ENCODE data around the gene GCC1.
"Not testable (repeated sequence)": the region's sequence is repeated elsewhere in the genome, so short reads cannot be mapped to it uniquely, and the experiment has no call there.

GCC1 gene

GRCh38 chr7:127588697-127589482 is 3.5 kb upstream of the GCC1 start:
- no peak for DNase-seq

GRCh38 chr7:127588019-127588696 is 2.8 kb upstream of the GCC1 start, which contains the start of gene ARF5:
Gene ARF5 (plus strand): TSS chr7:127588411. CDS start chr7:127588499, 88 bp downstream.
- DNase-seq, result peak; percentile 82

GRCh38 chr7:127587663-127588018 is 2.2 kb upstream of the GCC1 start:
- no peak for DNase-seq

- DNase-seq, result no peak
These were observed 950 bp upstream of the GCC1 start for GRCh38 chr7:127586346-127586745.

GRCh38 chr7:127584648-127585043 is 750 bp downstream of the GCC1 start:
- no peak for DNase-seq

- no peak for DNase-seq
These were observed 3.0 kb downstream of the GCC1 start for GRCh38 chr7:127582361-127582760.

- no peak for DNase-seq
These were observed 3.7 kb downstream of the GCC1 start for GRCh38 chr7:127581716-127582115.

- no peak for DNase-seq
These were observed 4.8 kb downstream of the GCC1 start for GRCh38 chr7:127580612-127581011.

- no peak for DNase-seq
These were observed 6.6 kb downstream of the GCC1 start for GRCh38 chr7:127578711-127579275.

- no peak for DNase-seq
These were observed 7.2 kb downstream of the GCC1 start for GRCh38 chr7:127578036-127578684.

- DNase-seq, result no peak
These were observed 13.5 kb downstream of the GCC1 start for GRCh38 chr7:127571741-127572505.

- DNase-seq, result not testable (repeated sequence)
These were observed 17.4 kb downstream of the GCC1 start for GRCh38 chr7:127568034-127568433.

- DNase-seq, result no peak
These were observed 19.2 kb downstream of the GCC1 start for GRCh38 chr7:127566242-127566641.

- DNase-seq, result no peak
These were observed 27.6 kb downstream of the GCC1 start for GRCh38 chr7:127557803-127558202.

- no peak for DNase-seq
These were observed 29.0 kb downstream of the GCC1 start for GRCh38 chr7:127556404-127556803.

- DNase-seq, result no peak
These were observed 33.5 kb downstream of the GCC1 start for GRCh38 chr7:127551941-127552340.

GRCh38 chr7:127550247-127550646 is 35.1 kb downstream of the GCC1 start:
- DNase-seq, result no peak

GRCh38 chr7:127546313-127546712 is 39.1 kb downstream of the GCC1 start:
- no peak for DNase-seq

- DNase-seq, result no peak
These were observed 43.8 kb downstream of the GCC1 start for GRCh38 chr7:127541548-127541947.

GRCh38 chr7:127540461-127540860 is 44.9 kb downstream of the GCC1 start:
- not testable (repeated sequence) for DNase-seq

GRCh38 chr7:127539116-127539515 is 46.3 kb downstream of the GCC1 start:
- no peak for DNase-seq

- DNase-seq, result no peak
These were observed 48.7 kb downstream of the GCC1 start for GRCh38 chr7:127536741-127537140.

- DNase-seq, result no peak
These were observed 49.1 kb downstream of the GCC1 start for GRCh38 chr7:127536394-127536691.
